GM18502 (cell line): ENCODE results near the gene GPR35.

Experiments used
- ATAC-seq: cut with Tn5 transposase; IDR thresholded peaks from one replicate; pipeline ENCODE4 v1.9.1; 2021; ENCODE audit warnings: mild to moderate bottlenecking; ENCODE audit not compliant: unreplicated experiment, poor library complexity

GPR35 gene

GRCh38 chr2:240624950-240625621 is at the start of gene GPR35:
GPR35 (plus strand) TSS chr2:240625480; CDS start chr2:240629953, 4,473 bp downstream.
- peak; percentile 50 for ATAC-seq

- no peak for ATAC-seq
These were observed 49.2 kb upstream of the GPR35 start for GRCh38 chr2:240576036-240576435.

GRCh38 chr2:240576436-240577205 is 48.7 kb upstream of the GPR35 start:
- no peak for ATAC-seq

- ATAC-seq, result no peak
These were observed 47.8 kb upstream of the GPR35 start for GRCh38 chr2:240577281-240578109.

GRCh38 chr2:240578110-240578450 is 47.2 kb upstream of the GPR35 start:
- no peak for ATAC-seq

GRCh38 chr2:240578488-240578887 is 46.8 kb upstream of the GPR35 start:
- ATAC-seq, result no peak

GRCh38 chr2:240579071-240579762 is 46.1 kb upstream of the GPR35 start:
- ATAC-seq, result no peak

GRCh38 chr2:240579771-240580614 is 45.3 kb upstream of the GPR35 start:
- peak; percentile 49 for ATAC-seq

- no peak for ATAC-seq
These were observed 43.5 kb upstream of the GPR35 start for GRCh38 chr2:240581811-240582210.

GRCh38 chr2:240582781-240583180 is 42.5 kb upstream of the GPR35 start:
- ATAC-seq, result no peak

- ATAC-seq, result no peak
These were observed 41.5 kb upstream of the GPR35 start for GRCh38 chr2:240583774-240584173.

GRCh38 chr2:240584486-240585031 is 40.7 kb upstream of the GPR35 start:
- peak; percentile 63 for ATAC-seq

- peak; percentile 26 for ATAC-seq
These were observed 40.2 kb upstream of the GPR35 start for GRCh38 chr2:240585101-240585500.

- no peak for ATAC-seq
These were observed 39.5 kb upstream of the GPR35 start for GRCh38 chr2:240585681-240586197.

GRCh38 chr2:240586198-240586918 is 38.9 kb upstream of the GPR35 start, which contains the start of gene CAPN10:
CAPN10 (plus strand) TSS chr2:240586734; CDS start chr2:240586912, 178 bp downstream.
- ATAC-seq, result peak; percentile 63

- ATAC-seq, result peak; percentile 7
These were observed 38.1 kb upstream of the GPR35 start for GRCh38 chr2:240586919-240587800.

GRCh38 chr2:240588006-240588655 is 37.1 kb upstream of the GPR35 start:
- ATAC-seq, result no peak
